ENCODE results near the gene ELOB.

ELOB gene

GRCh38 chr16:2771496-2772402, 5.3 kb downstream of the ELOB start (continued):
- TF ChIP-seq ZNF449 (tag by site-specific recombination; IDR thresholded peaks at IDR 0.05) (no peak), SALL2 (tag by site-specific recombination; IDR thresholded peaks at IDR 0.05; ENCODE audit: borderline replicate concordance) (no peak), ZNF629 (tag by site-specific recombination; IDR thresholded peaks at IDR 0.05) (no peak), ZNF645 (tag by site-specific recombination; IDR thresholded peaks at IDR 0.05) (no peak), ZNF157 (tag by site-specific recombination; IDR thresholded peaks at IDR 0.05) (no peak), PRDM1 (tag by site-specific recombination; IDR thresholded peaks at IDR 0.05) (no peak), ZSCAN30 (tag by site-specific recombination; IDR thresholded peaks at IDR 0.05) (no peak), ZNF112 (tag by site-specific recombination; IDR thresholded peaks at IDR 0.05) (no peak), ZNF426 (tag by site-specific recombination; IDR thresholded peaks at IDR 0.05) (no peak), AEBP2 (tag by site-specific recombination; IDR thresholded peaks at IDR 0.05; ENCODE audit: borderline replicate concordance) (no peak), ZNF433 (tag by site-specific recombination; IDR thresholded peaks at IDR 0.05; ENCODE audit: low read depth) (no peak), TRIM28 (IDR thresholded peaks at IDR 0.05; ENCODE audit: borderline replicate concordance, low read length) (no peak), ZNF513 (tag by site-specific recombination; IDR thresholded peaks at IDR 0.05) (no peak), GFI1B (tag by site-specific recombination; IDR thresholded peaks at IDR 0.05) (no peak), GLIS2 (tag by site-specific recombination; IDR thresholded peaks at IDR 0.05) (peak; percentile 63), ZNF248 (tag by site-specific recombination; IDR thresholded peaks at IDR 0.05) (no peak), ZNF670 (tag by site-specific recombination; IDR thresholded peaks at IDR 0.05; ENCODE audit: low read depth) (no peak), ZBTB7A (tag by site-specific recombination; IDR thresholded peaks at IDR 0.05; ENCODE audit: low read depth) (no peak), ZFP69B (tag by site-specific recombination; IDR thresholded peaks at IDR 0.05) (peak; percentile 82), ZBTB48 (tag by site-specific recombination; IDR thresholded peaks at IDR 0.05) (no peak), ZNF114 (tag by site-specific recombination; IDR thresholded peaks at IDR 0.05) (no peak), ZNF341 (tag by site-specific recombination; IDR thresholded peaks at IDR 0.05; ENCODE audit: low read depth) (peak; percentile 32; the same call in 1 of the 2 replicates), SCRT1 (tag by site-specific recombination; IDR thresholded peaks at IDR 0.05; ENCODE audit: borderline replicate concordance) (no peak), OSR2 (tag by site-specific recombination; IDR thresholded peaks at IDR 0.05) (no peak), ZNF280D (tag by site-specific recombination; IDR thresholded peaks at IDR 0.05) (no peak), PRDM10 (tag by site-specific recombination; IDR thresholded peaks at IDR 0.05) (0 out of 2 replicates have a peak, but pooled peaks have one; percentile 9), ZNF777 (tag by site-specific recombination; IDR thresholded peaks at IDR 0.05; ENCODE audit: borderline replicate concordance) (no peak)
